SK-N-MC (cell line): ENCODE measurements around the gene PNCK.
A peak's percentile ranks its signal among the peaks of the same experiment; 100 is the strongest.
"Not testable (repeated sequence)": the region's sequence is repeated elsewhere in the genome, so short reads cannot be mapped to it uniquely, and the experiment has no call there.

ENCODE experiments used
- DNase-seq: peaks from one replicate; pipeline ENCODE4 v3.0.0-alpha.2; 2011; ENCODE audit warnings: low read depth, low spot score
- H3K27ac ChIP-seq: fragments of 200-600 bp; sonication (generic); 2 replicates; pipeline ENCODE4 v1.5.1; 2016; ENCODE audit warnings: mixed run types
- H3K36me3 ChIP-seq: fragments of 200-600 bp; sonication (generic); 2 replicates; pipeline ENCODE4 v1.6.1; 2017; ENCODE audit warnings: antibody characterized with exemption, low read length, mixed read lengths; ENCODE audit not compliant: insufficient read depth
- H3K4me3 ChIP-seq: fragments of 200-600 bp; sonication (generic); 2 replicates; pipeline ENCODE4 v1.5.1; 2016
- H3K9ac ChIP-seq: fragments of 200-600 bp; sonication (generic); 2 replicates; pipeline ENCODE4 v1.8.0; 2017; ENCODE audit warnings: mixed run types, mixed read lengths; ENCODE audit not compliant: insufficient read length
- H3K9me3 ChIP-seq: fragments of 200-600 bp; sonication (generic); 2 replicates; pipeline ENCODE4 v1.6.1; 2017; ENCODE audit warnings: low read depth, mild to moderate bottlenecking, antibody characterized with exemption, low read length, moderate library complexity, mixed read lengths
- EZH2 ChIP-seq: fragments of 200-600 bp; sonication (generic); IDR thresholded peaks from one replicate; pipeline ENCODE4 v1.6.1; 2017; ENCODE audit warnings: antibody characterized with exemption
- FOXP2 ChIP-seq: optimal IDR thresholded peaks from 2 replicates; pipeline ENCODE3; 2011; ENCODE audit warnings: mild to moderate bottlenecking, moderate library complexity; ENCODE audit not compliant: insufficient read depth; ENCODE audit errors: extremely low read length, control extremely low read depth
- POLR2AphosphoS5 ChIP-seq: IDR thresholded peaks from 2 replicates; pipeline ENCODE4 v1.6.1; 2012; ENCODE audit warnings: mild to moderate bottlenecking, low read depth, low read length, borderline replicate concordance

PNCK gene

GRCh38 chrX:153694687-153695270 is 21.2 kb upstream of the PNCK start:
- DNase-seq: no peak
- Histone ChIP-seq H3K27ac (no peak overlapping the region), H3K9me3 (no peaks in the 10 kb centered on the region), H3K9ac (no peak overlapping the region), H3K4me3 (no peak overlapping the region), H3K36me3 (peaks cover 3% of the 10 kb centered on the region; the same call in 1 of the 2 replicates)
- TF ChIP-seq EZH2 (no peak), POLR2AphosphoS5 (no peak), FOXP2 (no peak)

GRCh38 chrX:153694256-153694655 is 20.6 kb upstream of the PNCK start:
- not testable (repeated sequence) for H3K9ac ChIP-seq, H3K27ac ChIP-seq, H3K36me3 ChIP-seq, H3K9me3 ChIP-seq, H3K4me3 ChIP-seq, DNase-seq

GRCh38 chrX:153693216-153694086 is 19.8 kb upstream of the PNCK start:
- no peak for DNase-seq
- Histone ChIP-seq H3K36me3 (peaks cover 3% of the 10 kb centered on the region; the same call in 1 of the 2 replicates), H3K4me3 (no peak overlapping the region), H3K9ac (no peak overlapping the region), H3K27ac (no peak overlapping the region), H3K9me3 (no peaks in the 10 kb centered on the region)
- TF ChIP-seq EZH2 (no peak), FOXP2 (no peak), POLR2AphosphoS5 (no peak)

- Histone ChIP-seq H3K27ac (no peak overlapping the region), H3K36me3 (peaks cover 3% of the 10 kb centered on the region; the same call in 1 of the 2 replicates), H3K9me3 (no peaks in the 10 kb centered on the region), H3K9ac (no peak overlapping the region), H3K4me3 (no peak overlapping the region)
- TF ChIP-seq EZH2: no peak
- no peak for TF ChIP-seq POLR2AphosphoS5
- no peak for TF ChIP-seq FOXP2
- no peak for DNase-seq
Observed at GRCh38 chrX:153692611-153693156, 19.1 kb upstream of the PNCK start.

- no peak overlapping the region for H3K4me3 ChIP-seq
- H3K9ac ChIP-seq: no peak overlapping the region
- H3K36me3 ChIP-seq: peaks cover 3% of the 10 kb centered on the region; the same call in 1 of the 2 replicates
Observed at GRCh38 chrX:153692003-153692402, 18.4 kb upstream of the PNCK start.

GRCh38 chrX:153691032-153691827 is 17.6 kb upstream of the PNCK start:
- H3K36me3 ChIP-seq, H3K9me3 ChIP-seq, H3K27ac ChIP-seq, H3K9ac ChIP-seq, DNase-seq, H3K4me3 ChIP-seq: not testable (repeated sequence)

More at GRCh38 chrX:153692003-153692402, 18.4 kb upstream of the PNCK start:
- DNase-seq: no peak
- Histone ChIP-seq H3K9me3 (no peaks in the 10 kb centered on the region), H3K27ac (no peak overlapping the region)
- no peak for TF ChIP-seq POLR2AphosphoS5
- no peak for TF ChIP-seq FOXP2
- TF ChIP-seq EZH2: no peak

GRCh38 chrX:153690466-153690865 is 16.9 kb upstream of the PNCK start:
- no peak overlapping the region for H3K9ac ChIP-seq
- H3K4me3 ChIP-seq: no peak overlapping the region

GRCh38 chrX:153689654-153690465 is 16.2 kb upstream of the PNCK start:
- TF ChIP-seq EZH2 (no peak), FOXP2 (no peak), POLR2AphosphoS5 (no peak)
- Histone ChIP-seq H3K27ac (no peak overlapping the region), H3K36me3 (peaks cover 3% of the 10 kb centered on the region; the same call in 1 of the 2 replicates), H3K9ac (no peak overlapping the region), H3K4me3 (peak overlapping the region; percentile 54), H3K9me3 (no peaks in the 10 kb centered on the region)
- no peak for DNase-seq

More at GRCh38 chrX:153690466-153690865, 16.9 kb upstream of the PNCK start:
- H3K36me3 ChIP-seq: peaks cover 3% of the 10 kb centered on the region; the same call in 1 of the 2 replicates
- DNase-seq: no peak
- TF ChIP-seq EZH2: no peak
- no peak for TF ChIP-seq POLR2AphosphoS5
- no peak for TF ChIP-seq FOXP2
- H3K9me3 ChIP-seq: no peaks in the 10 kb centered on the region
- H3K27ac ChIP-seq: no peak overlapping the region
